Measurements from ENCODE around the gene RTP1. TPM values are rescaled to one million over a fixed set of nuclear protein-coding genes. Genes with fewer than 3 reads are reported as not detected.
A peak's percentile ranks its signal among the peaks of the same experiment; 100 is the strongest.

RTP1 gene, protein sequence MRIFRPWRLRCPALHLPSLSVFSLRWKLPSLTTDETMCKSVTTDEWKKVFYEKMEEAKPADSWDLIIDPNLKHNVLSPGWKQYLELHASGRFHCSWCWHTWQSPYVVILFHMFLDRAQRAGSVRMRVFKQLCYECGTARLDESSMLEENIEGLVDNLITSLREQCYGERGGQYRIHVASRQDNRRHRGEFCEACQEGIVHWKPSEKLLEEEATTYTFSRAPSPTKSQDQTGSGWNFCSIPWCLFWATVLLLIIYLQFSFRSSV
- not detected in 2 replicates for total RNA-seq
- long read RNA-seq, result 0 reads

- no peak for DNase-seq (ENCODE audit: extremely low spot score, unreplicated experiment)
- TF ChIP-seq, protein P1, sequence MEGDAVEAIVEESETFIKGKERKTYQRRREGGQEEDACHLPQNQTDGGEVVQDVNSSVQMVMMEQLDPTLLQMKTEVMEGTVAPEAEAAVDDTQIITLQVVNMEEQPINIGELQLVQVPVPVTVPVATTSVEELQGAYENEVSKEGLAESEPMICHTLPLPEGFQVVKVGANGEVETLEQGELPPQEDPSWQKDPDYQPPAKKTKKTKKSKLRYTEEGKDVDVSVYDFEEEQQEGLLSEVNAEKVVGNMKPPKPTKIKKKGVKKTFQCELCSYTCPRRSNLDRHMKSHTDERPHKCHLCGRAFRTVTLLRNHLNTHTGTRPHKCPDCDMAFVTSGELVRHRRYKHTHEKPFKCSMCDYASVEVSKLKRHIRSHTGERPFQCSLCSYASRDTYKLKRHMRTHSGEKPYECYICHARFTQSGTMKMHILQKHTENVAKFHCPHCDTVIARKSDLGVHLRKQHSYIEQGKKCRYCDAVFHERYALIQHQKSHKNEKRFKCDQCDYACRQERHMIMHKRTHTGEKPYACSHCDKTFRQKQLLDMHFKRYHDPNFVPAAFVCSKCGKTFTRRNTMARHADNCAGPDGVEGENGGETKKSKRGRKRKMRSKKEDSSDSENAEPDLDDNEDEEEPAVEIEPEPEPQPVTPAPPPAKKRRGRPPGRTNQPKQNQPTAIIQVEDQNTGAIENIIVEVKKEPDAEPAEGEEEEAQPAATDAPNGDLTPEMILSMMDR (IDR thresholded peaks at IDR 0.05), result no peak
- Mint-ChIP-seq H3K36me3 (ENCODE audit: unreplicated experiment) (no peaks in the 10 kb centered on the region), H3K9me3 (ENCODE audit: unreplicated experiment) (no peaks in the 10 kb centered on the region), H3K4me1 (ENCODE audit: unreplicated experiment) (no peaks in the 10 kb centered on the region), H3K27ac (ENCODE audit: unreplicated experiment) (no peak within 1 kb of the TSS), H3K4me3 (ENCODE audit: unreplicated experiment) (no peak within 1 kb of the TSS), H3K27me3 (ENCODE audit: unreplicated experiment) (peaks cover 27% of the 10 kb centered on the region)
Observed at GRCh38 chr3:187197335-187197649, at the start of gene RTP1. RTP1 (plus strand) TSS chr3:187197486; CDS start chr3:187197516, 30 bp downstream.

DNA sequence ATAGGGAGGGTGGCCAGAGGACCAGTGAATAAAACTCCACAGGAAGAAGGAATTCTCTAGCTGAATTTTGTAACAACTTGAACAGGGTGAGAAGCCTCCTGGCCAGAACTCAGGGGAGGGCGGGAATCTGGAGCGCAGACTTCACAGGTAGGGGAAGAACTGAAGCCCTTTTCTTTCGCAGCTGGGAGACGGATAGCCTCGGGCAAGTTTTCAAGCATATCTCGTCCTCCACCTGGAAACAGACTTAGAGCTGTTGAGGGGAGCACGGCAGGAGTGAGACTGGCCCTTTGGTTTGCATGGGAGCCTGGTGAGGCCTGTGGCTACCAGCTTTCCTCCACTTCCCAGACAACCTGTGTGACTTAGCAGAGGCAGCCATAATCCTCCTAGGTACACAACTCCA, 47.1 kb upstream of the RTP1 start:
- TF ChIP-seq, protein P1 (IDR thresholded peaks at IDR 0.05), result no peak
- no peak overlapping the region for H3K27ac Mint-ChIP-seq (ENCODE audit: unreplicated experiment)
- H3K9me3 Mint-ChIP-seq (ENCODE audit: unreplicated experiment), result peaks cover 14% of the 10 kb centered on the region
- no peaks in the 10 kb centered on the region for H3K4me1 Mint-ChIP-seq (ENCODE audit: unreplicated experiment)
- no peak for DNase-seq (ENCODE audit: extremely low spot score, unreplicated experiment)
- no peak overlapping the region for H3K4me3 Mint-ChIP-seq (ENCODE audit: unreplicated experiment)
- H3K27me3 Mint-ChIP-seq (ENCODE audit: unreplicated experiment), result peaks cover 55% of the 10 kb centered on the region
- H3K36me3 Mint-ChIP-seq (ENCODE audit: unreplicated experiment), result no peaks in the 10 kb centered on the region

GRCh38 chr3:187150599-187150998, 46.7 kb upstream of the RTP1 start:
- peaks cover 16% of the 10 kb centered on the region for H3K9me3 Mint-ChIP-seq (ENCODE audit: unreplicated experiment)
- no peaks in the 10 kb centered on the region for H3K36me3 Mint-ChIP-seq (ENCODE audit: unreplicated experiment)
- no peak overlapping the region for H3K27ac Mint-ChIP-seq (ENCODE audit: unreplicated experiment)
- TF ChIP-seq, protein P1 (IDR thresholded peaks at IDR 0.05), result peak; percentile 40
- no peak for DNase-seq (ENCODE audit: extremely low spot score, unreplicated experiment)
- H3K4me3 Mint-ChIP-seq (ENCODE audit: unreplicated experiment), result no peak overlapping the region
- no peaks in the 10 kb centered on the region for H3K4me1 Mint-ChIP-seq (ENCODE audit: unreplicated experiment)
- H3K27me3 Mint-ChIP-seq (ENCODE audit: unreplicated experiment), result peaks cover 58% of the 10 kb centered on the region

- H3K36me3 Mint-ChIP-seq (ENCODE audit: unreplicated experiment), result no peaks in the 10 kb centered on the region
- H3K4me1 Mint-ChIP-seq (ENCODE audit: unreplicated experiment), result peaks cover 4% of the 10 kb centered on the region
- DNase-seq (ENCODE audit: extremely low spot score, unreplicated experiment), result no peak
- peaks cover 50% of the 10 kb centered on the region for H3K27me3 Mint-ChIP-seq (ENCODE audit: unreplicated experiment)
- TF ChIP-seq, protein P1 (IDR thresholded peaks at IDR 0.05), result no peak
- H3K27ac Mint-ChIP-seq (ENCODE audit: unreplicated experiment), result no peak overlapping the region
- H3K4me3 Mint-ChIP-seq (ENCODE audit: unreplicated experiment), result no peak overlapping the region
- H3K9me3 Mint-ChIP-seq (ENCODE audit: unreplicated experiment), result peaks cover 7% of the 10 kb centered on the region
Observed at GRCh38 chr3:187161556-187161955, 35.7 kb upstream of the RTP1 start.

DNA sequence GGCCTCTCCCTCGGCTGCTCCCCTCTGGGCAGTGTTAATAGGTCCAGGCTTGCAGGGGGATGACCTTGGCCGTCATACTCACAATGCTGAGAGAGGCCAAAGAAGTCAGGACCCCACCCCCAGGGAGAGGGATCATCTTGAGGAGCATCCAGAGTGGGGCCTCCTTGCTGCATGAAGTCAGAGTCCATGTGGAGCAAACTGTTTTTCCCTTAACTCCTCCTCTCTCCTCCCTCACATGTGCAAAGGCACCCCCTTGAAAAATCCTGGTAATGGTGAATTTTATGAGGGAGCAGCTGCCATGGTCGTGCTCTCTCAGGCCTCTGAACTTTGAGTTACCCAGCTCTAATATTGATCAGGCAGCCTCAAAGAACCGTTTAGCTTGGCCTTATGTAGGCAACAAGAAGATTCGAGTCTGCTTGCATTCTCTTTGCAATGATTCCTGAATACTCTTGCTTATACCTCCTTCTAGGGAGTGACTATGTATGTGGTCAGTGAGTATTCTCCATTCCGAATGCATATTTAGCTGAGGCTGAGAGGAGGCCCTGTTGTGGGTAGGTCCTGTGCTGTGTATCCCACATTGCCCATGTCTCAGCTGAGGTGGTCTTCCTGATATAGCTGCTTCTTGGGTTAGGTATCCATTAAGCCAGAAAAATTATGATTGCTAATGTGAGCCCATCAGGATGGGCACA, 34.9 kb upstream of the RTP1 start:
- H3K4me1 Mint-ChIP-seq (ENCODE audit: unreplicated experiment), result peaks cover 4% of the 10 kb centered on the region
- no peaks in the 10 kb centered on the region for H3K36me3 Mint-ChIP-seq (ENCODE audit: unreplicated experiment)
- H3K27ac Mint-ChIP-seq (ENCODE audit: unreplicated experiment), result no peak overlapping the region
- no peak overlapping the region for H3K4me3 Mint-ChIP-seq (ENCODE audit: unreplicated experiment)
- peaks cover 47% of the 10 kb centered on the region for H3K27me3 Mint-ChIP-seq (ENCODE audit: unreplicated experiment)
- no peak for DNase-seq (ENCODE audit: extremely low spot score, unreplicated experiment)
- TF ChIP-seq, protein P1 (IDR thresholded peaks at IDR 0.05), result no peak
- H3K9me3 Mint-ChIP-seq (ENCODE audit: unreplicated experiment), result peaks cover 7% of the 10 kb centered on the region

Measured in osteocyte (in vitro differentiated cells).